ENCODE results near the gene ST13.
"Not testable (repeated sequence)": the region's sequence is repeated elsewhere in the genome, so short reads cannot be mapped to it uniquely, and the experiment has no call there.

ST13 gene

GRCh38 chr22:40781749-40782148 lies 74.7 kb downstream of the ST13 start:
- DNase-seq (ENCODE audit: low read depth), result not testable (repeated sequence)

Data from activated T-cell treated with anti-CD3 and anti-CD28 coated beads for 48 hours (primary cell).